ENCODE results near the gene USP32.

- TF ChIP-seq, protein P1, sequence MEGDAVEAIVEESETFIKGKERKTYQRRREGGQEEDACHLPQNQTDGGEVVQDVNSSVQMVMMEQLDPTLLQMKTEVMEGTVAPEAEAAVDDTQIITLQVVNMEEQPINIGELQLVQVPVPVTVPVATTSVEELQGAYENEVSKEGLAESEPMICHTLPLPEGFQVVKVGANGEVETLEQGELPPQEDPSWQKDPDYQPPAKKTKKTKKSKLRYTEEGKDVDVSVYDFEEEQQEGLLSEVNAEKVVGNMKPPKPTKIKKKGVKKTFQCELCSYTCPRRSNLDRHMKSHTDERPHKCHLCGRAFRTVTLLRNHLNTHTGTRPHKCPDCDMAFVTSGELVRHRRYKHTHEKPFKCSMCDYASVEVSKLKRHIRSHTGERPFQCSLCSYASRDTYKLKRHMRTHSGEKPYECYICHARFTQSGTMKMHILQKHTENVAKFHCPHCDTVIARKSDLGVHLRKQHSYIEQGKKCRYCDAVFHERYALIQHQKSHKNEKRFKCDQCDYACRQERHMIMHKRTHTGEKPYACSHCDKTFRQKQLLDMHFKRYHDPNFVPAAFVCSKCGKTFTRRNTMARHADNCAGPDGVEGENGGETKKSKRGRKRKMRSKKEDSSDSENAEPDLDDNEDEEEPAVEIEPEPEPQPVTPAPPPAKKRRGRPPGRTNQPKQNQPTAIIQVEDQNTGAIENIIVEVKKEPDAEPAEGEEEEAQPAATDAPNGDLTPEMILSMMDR (IDR thresholded peaks at IDR 0.05), result no peak
- TF ChIP-seq POLR2A (IDR thresholded peaks at IDR 0.05), result no peak
Measured at GRCh38 chr17:60149691-60150582, 242.0 kb downstream of the USP32 start, which contains the start of gene CA4.
